ENCODE measurements around the gene VWA8. TPM values are rescaled to one million over a fixed set of nuclear protein-coding genes. Genes with fewer than 3 reads are reported as not detected.

Gene VWA8
- total and polyA plus RNA-seq, 2 of the 8 experiments (the other 6 are each of a cell fraction or from before 2014, with no cell fraction given): 5.9 to 19.6 TPM

DNA sequence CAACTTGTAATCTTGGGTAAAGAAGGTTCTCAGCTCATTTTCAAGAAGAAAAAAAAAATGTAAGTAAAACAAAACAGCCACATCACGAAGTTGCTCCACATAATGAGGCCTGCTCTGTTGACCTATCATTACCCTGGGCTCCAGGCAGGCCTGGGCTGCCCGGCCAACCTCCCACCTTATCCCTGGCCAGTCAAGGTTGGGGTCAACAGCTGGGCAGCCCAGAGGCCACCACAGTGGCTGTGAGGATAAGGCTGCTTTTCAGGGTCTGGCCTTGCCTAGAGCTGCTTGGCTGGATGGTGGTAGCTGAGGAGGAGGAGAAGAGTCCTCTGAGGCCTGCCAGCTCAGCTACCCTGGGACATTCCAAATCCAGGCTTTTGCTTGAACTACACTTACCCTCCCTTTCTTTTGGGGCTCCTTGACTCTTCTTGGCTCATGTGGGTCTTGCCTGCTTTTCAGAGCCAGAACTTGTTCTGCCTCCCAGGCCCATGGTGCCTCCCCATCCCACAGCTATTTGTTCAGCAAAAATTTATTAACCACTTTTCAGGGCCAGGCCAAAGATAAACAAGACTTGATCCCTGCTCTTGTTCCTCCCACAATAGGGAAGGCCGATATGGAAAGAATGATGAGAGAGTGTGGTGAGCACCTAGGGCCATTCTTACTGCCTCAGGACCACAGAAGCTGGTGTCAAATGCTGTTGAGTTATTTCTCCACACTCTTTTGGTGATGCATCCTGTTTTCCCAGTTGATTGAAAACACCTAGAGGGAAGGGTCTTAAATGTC lies 401.9 kb downstream of the VWA8 start:
- no peak overlapping the region for H2BK12ac ChIP-seq (ENCODE audit: low read depth, low read length)
- no peaks in the 10 kb centered on the region for H3K9me3 ChIP-seq (ENCODE audit: insufficient read depth in 2 of 2, low read depth in 1 of 2, low read length in 1 of 2)
- H4K8ac ChIP-seq (ENCODE audit: extremely low read depth, insufficient read depth, low read length): no peak overlapping the region
- no peak overlapping the region for H2AFZ ChIP-seq (ENCODE audit: low read length)
- no peak overlapping the region for H4K5ac ChIP-seq (ENCODE audit: insufficient read length, low read depth, low read length)
- H2BK5ac ChIP-seq (ENCODE audit: low read depth, low read length): no peak overlapping the region
- no peaks in the 10 kb centered on the region; the same call in 1 of the 2 replicates for H3K23me2 ChIP-seq (ENCODE audit: low read depth, low read length)
- no peak overlapping the region for H3K56ac ChIP-seq (replicated peaks; ENCODE audit: insufficient read length, low read depth, low read length)
- CTCF ChIA-PET (ENCODE audit: partially characterized antibody): interaction anchor here (0.8 to 2.8 kb wide), 3 partner anchors 9 to 504 kb away, joined by 3 to 10 read pairs (median 8); no protein-coding TSS in a partner anchor
- H3K27me3 ChIP-seq (replicated peaks in 1 of 4; ENCODE audit: control insufficient read depth in 3 of 4, extremely low read depth in 1 of 4, insufficient read depth in 3 of 4, low read length in 3 of 4): no peaks in the 10 kb centered on the region
- no peak overlapping the region for H3K4me2 ChIP-seq (ENCODE audit: insufficient read depth in 1 of 2, low read depth in 2 of 2, low read length in 2 of 2)
- no peak overlapping the region for H3K4me3 ChIP-seq (ENCODE audit: extremely low read depth in 1 of 4, insufficient read depth in 2 of 4, low read depth in 3 of 4, low read length in 4 of 4)
- H2AK5ac ChIP-seq (ENCODE audit: low read depth, low read length): no peak overlapping the region
- H2BK15ac ChIP-seq (ENCODE audit: low read length): no peak overlapping the region
- no peak overlapping the region for H3K18ac ChIP-seq (ENCODE audit: extremely low read depth, low read length)
- H3K4me1 ChIP-seq (replicated peaks in 1 of 4; ENCODE audit: control insufficient read depth in 3 of 4, insufficient read depth in 4 of 4, low read length in 3 of 4): no peaks in the 10 kb centered on the region
- no peaks in the 10 kb centered on the region for H3K36me3 ChIP-seq (ENCODE audit: control insufficient read depth in 2 of 4, insufficient read depth in 4 of 4, low read length in 3 of 4)
- H3K79me2 ChIP-seq (ENCODE audit: control insufficient read depth in 1 of 2, insufficient read depth in 2 of 2, low read length in 2 of 2): no peaks in the 10 kb centered on the region
- H3K4ac ChIP-seq (replicated peaks; ENCODE audit: insufficient read length, low read depth, low read length): no peak overlapping the region
- H2BK20ac ChIP-seq (ENCODE audit: low read length): no peak overlapping the region
- DNase-seq (ENCODE audit: low read depth in 1 of 2, low spot score in 2 of 2) (no peak), FAIRE-seq (no peak)
- H3K9ac ChIP-seq (replicated peaks in 1 of 4; ENCODE audit: extremely low read depth in 1 of 4, low read depth in 3 of 4, low read length in 3 of 4): no peak overlapping the region
- H2BK120ac ChIP-seq (replicated peaks; ENCODE audit: low read depth, low read length): no peak overlapping the region
- no peak overlapping the region for H4K91ac ChIP-seq (replicated peaks; ENCODE audit: insufficient read length, low read length)
- H3K23ac ChIP-seq (ENCODE audit: insufficient read length): no peak overlapping the region
- H4K20me1 ChIP-seq (replicated peaks in 1 of 2; ENCODE audit: control insufficient read depth in 1 of 2, insufficient read depth in 2 of 2, low read length in 2 of 2): no peaks in the 10 kb centered on the region
- 87% methylated on average over 3 of the region's 3 CpGs; no CpG with 5 or more reads in 1 of the 2 experiments for WGBS, 2 experiments (ENCODE audit: extremely low coverage in 1 of 2, insufficient coverage in 1 of 2, insufficient read length in 1 of 2, insufficient replicate concordance in 2 of 2, low coverage in 1 of 2, low lambda C conversion rate in 2 of 2, missing lambda C conversion rate in 1 of 2)
- no peak overlapping the region for H3K27ac ChIP-seq (ENCODE audit: low read depth, low read length)
- no peak overlapping the region for H3K14ac ChIP-seq (ENCODE audit: insufficient read length)
- POLR2A ChIA-PET (ENCODE audit: partially characterized antibody): no interaction called here
- H3K79me1 ChIP-seq (ENCODE audit: low read depth, low read length): peaks cover 2% of the 10 kb centered on the region; the same call in 1 of the 2 replicates
- TF ChIP-seq RAD21 (IDR thresholded peaks at IDR 0.05 in 1 of 2, conservative IDR thresholded peaks at IDR 0.05 in 1 of 2; ENCODE audit: low read depth in 2 of 2, low read length in 2 of 2) (no peak), KDM1A (IDR thresholded peaks at IDR 0.05; ENCODE audit: borderline replicate concordance, low read length) (no peak), CHD1 (IDR thresholded peaks at IDR 0.05; ENCODE audit: low read depth, low read length) (no peak), GABPA (IDR thresholded peaks at IDR 0.05; ENCODE audit: borderline replicate concordance, insufficient read depth, low read length) (no peak), ZNF274 (IDR thresholded peaks at IDR 0.05; ENCODE audit: borderline replicate concordance, extremely low read depth, low read length) (no peak), RBBP5 (IDR thresholded peaks at IDR 0.05; ENCODE audit: borderline replicate concordance, low read depth, low read length) (no peak), TEAD4 (IDR thresholded peaks at IDR 0.05; ENCODE audit: low read depth, low read length) (no peak)
- TF ChIP-seq, protein P1, sequence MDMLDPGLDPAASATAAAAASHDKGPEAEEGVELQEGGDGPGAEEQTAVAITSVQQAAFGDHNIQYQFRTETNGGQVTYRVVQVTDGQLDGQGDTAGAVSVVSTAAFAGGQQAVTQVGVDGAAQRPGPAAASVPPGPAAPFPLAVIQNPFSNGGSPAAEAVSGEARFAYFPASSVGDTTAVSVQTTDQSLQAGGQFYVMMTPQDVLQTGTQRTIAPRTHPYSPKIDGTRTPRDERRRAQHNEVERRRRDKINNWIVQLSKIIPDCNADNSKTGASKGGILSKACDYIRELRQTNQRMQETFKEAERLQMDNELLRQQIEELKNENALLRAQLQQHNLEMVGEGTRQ (IDR thresholded peaks at IDR 0.05; ENCODE audit: low read length): no peak
